WTC11 (cell line): ENCODE results near the gene RNF39.

Experiments
- FOXP1 ChIP-seq: sonication (generic); formaldehyde crosslinking; IDR thresholded peaks from 2 replicates; pipeline ENCODE4 v1.8.0; 2022; ENCODE audit warnings: missing genetic modification reagents, mild to moderate bottlenecking, moderate library complexity, borderline replicate concordance
- HMGXB4 ChIP-seq: sonication (generic); formaldehyde crosslinking; IDR thresholded peaks from 2 replicates; pipeline ENCODE4 v1.8.1; 2023; ENCODE audit warnings: mild to moderate bottlenecking, moderate library complexity, missing genetic modification reagents
- SP1 ChIP-seq: sonication (generic); formaldehyde crosslinking; conservative IDR thresholded peaks from 2 replicates; pipeline ENCODE4 v1.8.1; 2022; ENCODE audit warnings: missing genetic modification reagents
- TCF7 ChIP-seq: sonication (generic); formaldehyde crosslinking; IDR thresholded peaks from 2 replicates; pipeline ENCODE4 v1.8.0; 2022; ENCODE audit warnings: mild to moderate bottlenecking, low read depth, missing genetic modification reagents, moderate library complexity
- ZBTB21 ChIP-seq: sonication (generic); formaldehyde crosslinking; IDR thresholded peaks from 2 replicates; pipeline ENCODE4 v1.8.1; 2023; ENCODE audit warnings: mild to moderate bottlenecking, missing genetic modification reagents, borderline replicate concordance
- ZNF317 ChIP-seq: sonication (generic); formaldehyde crosslinking; IDR thresholded peaks from 2 replicates; pipeline ENCODE4 v1.8.1; 2023; ENCODE audit warnings: low read depth, mild to moderate bottlenecking, moderate library complexity, missing genetic modification reagents, borderline replicate concordance
- ZNF416 ChIP-seq: fragments of 250-450 bp; sonication (Bioruptor Pico); IDR thresholded peaks from 2 replicates; pipeline ENCODE4 v1.9.0; 2021; ENCODE audit warnings: mild to moderate bottlenecking, inconsistent platforms
- TF ChIP-seq, protein P1 (sequence below): fragments of 200-600 bp; IDR thresholded peaks from 2 replicates; pipeline ENCODE4 v1.8.0; 2022; ENCODE audit warnings: antibody characterized with exemption
- TF ChIP-seq, protein P2 (sequence below): sonication (generic); formaldehyde crosslinking; IDR thresholded peaks from 2 replicates; pipeline ENCODE4 v1.8.0; 2022; ENCODE audit warnings: mild to moderate bottlenecking, missing genetic modification reagents
- TF ChIP-seq, protein P3 (sequence below): sonication (generic); formaldehyde crosslinking; IDR thresholded peaks from 2 replicates; pipeline ENCODE4 v1.8.0; 2022; ENCODE audit warnings: mild to moderate bottlenecking, missing genetic modification reagents

DNA sequence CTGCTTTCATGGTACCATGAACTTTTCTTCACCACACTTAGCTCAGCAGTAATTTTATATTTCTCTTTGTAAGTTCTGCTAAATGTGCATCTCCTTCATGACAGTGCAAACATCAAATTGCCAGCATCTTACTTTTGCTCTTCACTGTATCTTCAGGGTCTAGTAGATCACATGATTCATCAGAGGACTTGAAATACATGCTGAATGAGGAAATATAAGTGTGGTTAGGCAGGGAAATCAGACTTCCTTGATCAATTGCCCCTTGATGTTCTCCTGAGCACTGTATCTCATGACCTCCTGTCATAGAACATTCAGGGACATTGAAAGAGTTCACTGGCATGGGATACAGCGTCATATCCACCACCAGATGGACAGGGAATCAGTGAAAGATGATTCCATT, 39.8 kb downstream of the RNF39 start:
- TF ChIP-seq, protein P1, sequence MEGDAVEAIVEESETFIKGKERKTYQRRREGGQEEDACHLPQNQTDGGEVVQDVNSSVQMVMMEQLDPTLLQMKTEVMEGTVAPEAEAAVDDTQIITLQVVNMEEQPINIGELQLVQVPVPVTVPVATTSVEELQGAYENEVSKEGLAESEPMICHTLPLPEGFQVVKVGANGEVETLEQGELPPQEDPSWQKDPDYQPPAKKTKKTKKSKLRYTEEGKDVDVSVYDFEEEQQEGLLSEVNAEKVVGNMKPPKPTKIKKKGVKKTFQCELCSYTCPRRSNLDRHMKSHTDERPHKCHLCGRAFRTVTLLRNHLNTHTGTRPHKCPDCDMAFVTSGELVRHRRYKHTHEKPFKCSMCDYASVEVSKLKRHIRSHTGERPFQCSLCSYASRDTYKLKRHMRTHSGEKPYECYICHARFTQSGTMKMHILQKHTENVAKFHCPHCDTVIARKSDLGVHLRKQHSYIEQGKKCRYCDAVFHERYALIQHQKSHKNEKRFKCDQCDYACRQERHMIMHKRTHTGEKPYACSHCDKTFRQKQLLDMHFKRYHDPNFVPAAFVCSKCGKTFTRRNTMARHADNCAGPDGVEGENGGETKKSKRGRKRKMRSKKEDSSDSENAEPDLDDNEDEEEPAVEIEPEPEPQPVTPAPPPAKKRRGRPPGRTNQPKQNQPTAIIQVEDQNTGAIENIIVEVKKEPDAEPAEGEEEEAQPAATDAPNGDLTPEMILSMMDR, result no peak
- TF ChIP-seq ZNF317 (no peak), TCF7 (no peak), ZNF416 (CRISPR knock-in tag) (no peak), HMGXB4 (no peak), SP1 (no peak), ZBTB21 (CRISPR knock-in tag) (no peak), FOXP1 (CRISPR knock-in tag) (no peak)
- TF ChIP-seq, protein P2, sequence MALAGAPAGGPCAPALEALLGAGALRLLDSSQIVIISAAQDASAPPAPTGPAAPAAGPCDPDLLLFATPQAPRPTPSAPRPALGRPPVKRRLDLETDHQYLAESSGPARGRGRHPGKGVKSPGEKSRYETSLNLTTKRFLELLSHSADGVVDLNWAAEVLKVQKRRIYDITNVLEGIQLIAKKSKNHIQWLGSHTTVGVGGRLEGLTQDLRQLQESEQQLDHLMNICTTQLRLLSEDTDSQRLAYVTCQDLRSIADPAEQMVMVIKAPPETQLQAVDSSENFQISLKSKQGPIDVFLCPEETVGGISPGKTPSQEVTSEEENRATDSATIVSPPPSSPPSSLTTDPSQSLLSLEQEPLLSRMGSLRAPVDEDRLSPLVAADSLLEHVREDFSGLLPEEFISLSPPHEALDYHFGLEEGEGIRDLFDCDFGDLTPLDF (CRISPR knock-in tag), result no peak
- TF ChIP-seq, protein P3, sequence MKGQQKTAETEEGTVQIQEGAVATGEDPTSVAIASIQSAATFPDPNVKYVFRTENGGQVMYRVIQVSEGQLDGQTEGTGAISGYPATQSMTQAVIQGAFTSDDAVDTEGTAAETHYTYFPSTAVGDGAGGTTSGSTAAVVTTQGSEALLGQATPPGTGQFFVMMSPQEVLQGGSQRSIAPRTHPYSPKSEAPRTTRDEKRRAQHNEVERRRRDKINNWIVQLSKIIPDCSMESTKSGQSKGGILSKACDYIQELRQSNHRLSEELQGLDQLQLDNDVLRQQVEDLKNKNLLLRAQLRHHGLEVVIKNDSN, result no peak
